ENCODE data around the gene TBC1D8. TPM values are rescaled to one million over a fixed set of nuclear protein-coding genes. Genes with fewer than 3 reads are reported as not detected.

The TBC1D8 gene
- polyA plus RNA-seq, 1 donor = 45.3 TPM

DNA sequence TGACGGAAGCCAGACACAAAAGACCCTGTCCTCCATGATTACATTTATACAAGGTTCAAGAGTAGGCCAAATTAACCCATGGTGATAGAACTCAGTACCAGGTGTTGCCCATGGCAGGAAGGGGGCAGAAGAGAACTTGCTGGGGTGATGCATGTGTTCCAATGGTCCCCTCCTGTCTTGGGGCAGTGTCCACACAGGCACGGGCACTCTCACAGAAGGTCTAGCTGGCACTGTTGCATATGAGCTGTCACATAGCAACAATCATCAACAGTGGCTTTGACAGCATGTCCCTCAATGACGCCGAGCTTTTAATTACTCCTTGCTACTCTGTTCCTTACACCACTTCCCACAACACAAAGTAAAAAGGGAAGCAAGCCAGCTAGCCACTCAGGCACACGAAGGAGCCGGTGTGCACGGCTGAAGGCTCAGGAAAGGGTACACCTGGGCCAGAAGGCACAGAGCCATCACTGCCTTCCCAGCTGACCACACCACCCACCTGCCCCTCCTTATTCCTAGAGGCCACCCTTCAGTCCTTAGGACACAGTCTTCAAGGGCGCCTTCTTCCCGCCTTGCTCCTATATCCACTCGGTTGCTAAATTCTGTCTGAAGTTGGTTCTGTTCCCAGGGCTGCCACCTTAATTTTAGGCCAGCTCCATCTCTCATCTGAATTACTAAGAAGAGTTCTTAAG lies 120.2 kb downstream of the TBC1D8 start:
- DNase-seq = no peak

DNA sequence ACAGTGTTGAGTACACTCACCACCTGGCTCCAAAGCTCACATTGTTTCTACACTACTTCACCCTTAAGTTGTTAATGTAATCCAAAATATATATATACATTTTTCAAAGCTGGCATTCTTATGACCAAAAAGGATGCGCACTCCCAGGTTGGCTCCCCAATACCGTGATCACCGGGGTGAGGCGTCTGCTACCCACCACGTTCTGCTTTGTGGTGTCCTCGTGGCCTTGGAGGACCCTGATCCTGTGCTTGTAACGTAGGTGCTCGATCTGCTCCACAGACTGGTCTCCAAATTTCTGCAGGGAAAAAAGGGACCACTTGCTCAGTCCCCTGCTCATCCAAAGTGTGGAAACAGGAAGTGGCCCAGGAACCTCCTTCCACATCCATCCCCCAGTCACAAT lies 123.3 kb downstream of the TBC1D8 start:
- no peak for DNase-seq

DNA sequence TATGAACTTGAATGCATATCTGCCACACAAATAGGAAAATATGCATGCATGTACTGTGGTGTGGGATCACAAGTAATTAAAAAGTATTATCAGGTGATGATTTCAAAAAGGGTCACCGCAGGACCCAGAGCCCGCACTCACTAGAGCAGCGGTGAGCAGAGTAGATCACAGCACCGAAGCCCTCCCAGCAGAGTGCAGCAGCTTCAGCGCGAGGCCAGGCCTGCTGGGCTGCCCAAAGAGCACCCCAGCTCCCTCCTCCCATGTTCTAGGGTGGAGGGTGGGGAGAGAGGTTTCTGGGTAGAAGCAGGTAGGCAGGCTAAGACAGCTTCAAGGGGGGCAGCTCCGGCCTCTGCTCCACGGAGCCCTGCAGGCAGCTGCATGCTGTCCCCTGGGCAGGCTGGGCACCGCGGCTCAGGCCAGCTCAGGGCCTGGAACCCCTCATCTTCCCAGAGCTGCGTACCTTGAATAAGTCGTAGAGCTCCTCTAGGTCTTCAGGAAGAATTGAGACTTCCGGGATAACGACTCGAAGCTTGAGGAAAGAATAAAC lies 124.2 kb downstream of the TBC1D8 start:
- DNase-seq = no peak

DNA sequence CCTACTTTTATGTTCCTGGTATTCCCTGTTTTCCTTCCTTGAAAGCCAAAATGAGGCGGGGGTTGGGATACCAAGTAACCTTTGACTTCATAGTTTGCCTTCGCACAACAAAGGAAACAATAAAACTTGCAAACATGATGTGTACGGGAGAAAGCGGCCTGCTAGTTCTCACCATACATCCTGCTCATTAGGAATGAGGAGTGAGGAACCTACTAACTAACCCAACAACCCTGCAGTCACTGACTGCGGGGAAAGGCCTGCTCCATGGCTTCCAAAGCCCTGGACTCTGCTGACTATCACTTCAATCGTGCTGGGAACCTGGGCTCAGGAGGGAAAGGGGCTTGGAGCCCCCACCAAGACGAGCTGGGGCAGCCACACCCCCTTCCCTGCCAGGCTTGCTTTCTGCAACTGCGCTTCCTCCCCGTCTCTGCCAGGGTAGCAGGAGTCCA lies 124.9 kb downstream of the TBC1D8 start:
- peak; percentile 12 for DNase-seq

DNA sequence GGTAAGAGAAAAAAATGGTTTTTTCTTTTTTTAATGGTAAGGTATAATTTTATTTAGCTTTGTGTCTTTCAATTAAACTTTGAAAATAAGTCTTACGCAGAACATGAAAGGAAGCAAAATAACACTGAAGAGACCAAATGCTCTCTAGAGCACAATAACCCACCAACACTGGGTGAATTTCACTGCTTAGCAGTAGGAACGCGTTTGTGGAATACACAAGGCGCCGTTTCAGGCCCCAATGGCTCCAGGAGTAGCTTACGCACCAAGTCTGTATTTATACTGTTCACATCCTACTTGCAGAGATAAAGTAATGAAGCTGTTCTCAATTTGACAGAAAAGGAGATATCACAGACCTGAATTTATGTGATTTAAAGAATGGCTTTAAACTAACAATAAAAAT lies 125.6 kb downstream of the TBC1D8 start:
- no peak for DNase-seq

DNA sequence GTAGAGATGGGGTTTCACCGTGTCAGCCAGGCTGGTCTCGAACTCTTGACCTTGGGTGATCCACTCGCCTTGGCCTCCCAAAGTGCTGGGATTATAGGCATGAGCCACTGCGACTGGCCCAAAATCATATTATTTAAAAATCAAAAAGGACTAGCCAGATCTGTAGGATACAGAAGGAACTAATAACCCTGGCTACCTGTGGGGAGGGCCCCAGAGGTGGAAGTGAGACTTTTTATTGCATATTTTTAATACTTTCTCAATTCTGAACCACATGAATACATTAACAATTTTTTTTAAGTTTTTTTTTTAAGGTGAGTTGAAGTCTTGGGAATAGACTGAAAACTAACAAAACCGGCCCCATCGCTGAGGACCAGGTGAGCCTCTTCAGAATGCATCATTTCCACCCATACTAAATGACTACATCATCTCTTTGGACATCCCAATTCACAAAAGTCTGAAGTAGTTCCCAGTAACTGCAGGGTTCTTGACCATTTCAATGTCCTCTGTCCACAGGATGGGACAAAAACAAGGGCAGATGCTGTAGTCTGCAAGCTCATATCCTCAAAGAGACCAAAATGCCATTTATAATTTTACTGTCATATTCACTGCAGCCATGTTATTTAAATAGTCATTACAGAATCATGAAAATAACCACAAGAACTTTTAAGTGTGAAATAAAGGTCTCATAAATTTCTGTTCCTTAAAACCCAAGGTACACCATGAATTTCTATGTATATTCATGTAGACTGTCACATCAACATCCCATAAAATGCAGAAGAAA lies 127.7 kb downstream of the TBC1D8 start:
- no peak for DNase-seq

DNA sequence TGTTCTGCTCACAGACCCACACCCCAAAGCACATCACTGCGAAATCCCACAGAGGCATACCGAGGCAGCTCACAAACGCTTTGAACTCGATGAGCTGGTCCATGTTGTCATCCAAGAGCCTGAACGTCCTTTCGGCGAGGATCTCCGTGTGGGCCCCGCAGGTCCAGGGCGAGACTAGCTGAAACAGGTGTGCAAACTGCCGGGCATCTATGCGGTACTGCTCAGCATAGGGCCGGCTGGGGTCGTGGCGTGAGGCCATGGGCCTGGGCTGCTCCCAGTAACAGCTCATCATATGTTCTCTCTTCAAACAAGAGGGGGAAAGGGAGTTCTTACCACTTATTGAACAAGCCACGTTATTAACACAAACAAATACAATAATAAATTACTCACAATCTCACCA lies 129.0 kb downstream of the TBC1D8 start:
- DNase-seq = no peak

DNA sequence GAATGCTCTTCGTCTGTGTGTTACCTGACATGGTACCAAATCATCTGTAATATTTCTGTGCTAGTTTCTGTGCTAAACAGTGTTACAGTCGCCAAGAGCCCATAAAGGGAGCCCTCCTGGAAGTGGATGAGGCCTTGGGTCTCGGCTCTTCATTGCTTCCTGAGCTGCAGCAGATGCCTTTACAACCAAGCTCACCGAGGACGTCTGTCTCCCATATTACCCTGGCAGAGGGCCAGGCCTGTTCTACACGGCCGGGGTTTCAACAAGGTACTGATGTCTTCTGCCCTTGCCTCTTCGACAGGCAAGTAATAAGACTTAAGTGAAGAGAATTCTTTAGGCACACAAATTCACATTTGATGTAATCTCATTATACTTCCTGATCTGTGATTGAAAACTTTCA lies 132.2 kb downstream of the TBC1D8 start:
- DNase-seq = no peak

DNA sequence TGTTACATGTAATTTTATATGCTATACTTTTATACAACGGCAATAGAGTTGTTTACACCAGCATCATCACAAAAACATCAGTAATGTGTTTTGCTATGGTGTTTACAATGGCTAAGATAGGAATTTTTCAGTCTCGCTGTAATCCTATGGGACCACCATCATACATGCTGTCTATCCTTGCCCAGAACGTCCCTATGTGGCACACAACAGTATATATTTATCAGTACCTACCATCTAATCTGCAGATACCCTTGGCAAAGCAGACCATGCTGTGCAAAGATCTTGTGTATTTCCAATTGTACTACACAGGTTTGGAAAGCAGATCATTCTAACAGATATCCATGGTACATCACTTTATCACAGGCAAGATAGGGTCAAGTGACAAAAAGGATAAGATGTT lies 133.8 kb downstream of the TBC1D8 start:
- no peak for DNase-seq

DNA sequence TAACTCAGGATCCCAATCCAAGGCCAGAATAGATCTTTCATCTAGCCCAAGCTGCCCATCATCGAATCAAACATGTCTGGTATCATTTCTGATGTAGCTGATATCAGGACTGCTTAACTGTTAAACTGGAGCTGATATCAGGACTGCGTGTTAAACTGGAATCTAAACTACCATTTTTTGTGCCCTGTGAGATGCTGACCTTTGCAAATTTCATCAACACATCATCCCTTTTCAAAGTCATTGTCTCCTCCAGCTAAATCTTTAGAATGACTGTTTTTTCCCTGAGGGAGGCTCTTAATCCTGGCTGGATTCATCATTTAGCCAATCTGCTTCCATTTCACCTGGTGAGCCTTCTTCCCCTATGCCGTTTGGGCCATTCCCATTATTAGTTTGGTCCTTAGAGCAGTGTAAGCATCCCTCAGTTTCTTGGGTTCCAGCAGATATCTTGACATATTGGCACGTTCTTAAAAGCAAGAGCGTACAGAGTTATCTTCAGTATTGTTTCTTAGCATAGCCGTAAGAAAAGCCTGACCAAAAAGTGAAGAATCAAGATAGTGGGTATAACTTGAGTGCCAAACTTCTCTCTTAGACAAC lies 136.8 kb downstream of the TBC1D8 start:
- DNase-seq = no peak

DNA sequence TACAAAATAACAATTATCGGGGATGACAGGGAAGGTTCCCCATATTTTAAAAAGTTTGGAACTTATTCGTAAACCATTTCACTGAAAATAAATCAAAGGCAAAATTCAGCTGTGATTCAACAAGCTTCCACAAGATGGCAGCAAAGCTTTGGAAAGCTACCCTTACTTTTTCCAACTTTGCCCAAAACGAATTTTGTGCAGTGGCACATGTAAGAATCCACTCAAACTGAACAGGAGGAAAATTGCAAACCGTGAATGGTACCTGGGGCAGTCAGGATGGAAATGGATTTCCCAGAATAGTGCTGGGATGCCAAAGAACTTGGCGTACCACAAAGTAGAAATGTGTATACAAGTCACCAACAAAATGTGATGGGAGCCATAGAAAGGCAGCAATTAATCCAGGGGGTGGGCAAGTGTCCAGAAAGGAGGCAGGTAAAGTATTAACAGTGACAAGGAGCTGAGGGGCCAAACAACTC lies 138.4 kb downstream of the TBC1D8 start:
- peak; percentile 61 for DNase-seq

DNA sequence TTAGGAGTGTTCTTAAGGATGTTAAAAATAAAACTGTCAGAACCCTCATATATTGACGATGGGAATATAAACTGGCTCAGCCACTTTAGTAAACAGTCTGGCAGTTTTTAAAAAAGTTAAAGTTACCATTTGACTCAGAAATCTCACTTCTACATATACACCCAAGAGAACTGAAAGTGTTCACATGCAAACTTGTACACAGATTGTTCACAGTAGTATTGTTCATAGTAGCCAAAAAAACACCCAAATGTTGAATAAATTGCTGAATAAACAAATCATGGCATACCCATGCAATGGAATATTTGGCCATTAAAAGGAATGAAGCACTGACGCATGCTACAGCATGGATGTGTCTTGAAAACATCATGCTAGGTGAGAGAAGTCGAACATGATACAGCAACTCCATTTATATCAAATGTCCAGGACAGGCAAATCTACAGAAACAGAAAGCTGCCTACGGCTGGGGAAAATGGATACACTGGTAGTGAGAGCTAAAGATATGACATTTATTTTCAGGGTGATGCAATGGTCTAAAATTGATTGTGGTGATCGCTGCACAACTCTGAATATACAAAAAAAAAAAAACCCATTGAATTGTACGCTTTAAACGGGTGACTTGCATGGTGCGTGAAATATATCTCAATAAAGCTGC lies 139.0 kb downstream of the TBC1D8 start:
- no peak for DNase-seq

DNA sequence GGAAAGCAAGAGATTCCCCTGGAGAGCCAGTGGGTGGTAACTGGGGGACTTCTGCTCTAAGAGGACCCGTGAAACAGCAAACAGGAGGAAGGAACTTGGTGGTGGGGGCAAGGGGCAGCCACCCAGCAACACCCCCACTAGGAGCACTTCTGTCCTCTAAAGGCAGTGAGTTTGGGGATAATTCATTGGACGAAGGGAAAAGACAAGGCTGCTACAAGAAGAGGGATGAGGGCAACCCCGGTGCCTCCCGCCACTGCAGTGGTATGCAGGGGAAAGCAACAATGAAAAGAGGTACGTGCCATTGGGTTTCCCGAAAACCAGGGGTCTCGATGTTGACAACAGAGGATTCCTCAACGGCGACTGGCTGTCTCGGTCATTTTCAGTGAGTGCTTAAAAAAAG lies 140.0 kb downstream of the TBC1D8 start:
- DNase-seq = no peak

DNA sequence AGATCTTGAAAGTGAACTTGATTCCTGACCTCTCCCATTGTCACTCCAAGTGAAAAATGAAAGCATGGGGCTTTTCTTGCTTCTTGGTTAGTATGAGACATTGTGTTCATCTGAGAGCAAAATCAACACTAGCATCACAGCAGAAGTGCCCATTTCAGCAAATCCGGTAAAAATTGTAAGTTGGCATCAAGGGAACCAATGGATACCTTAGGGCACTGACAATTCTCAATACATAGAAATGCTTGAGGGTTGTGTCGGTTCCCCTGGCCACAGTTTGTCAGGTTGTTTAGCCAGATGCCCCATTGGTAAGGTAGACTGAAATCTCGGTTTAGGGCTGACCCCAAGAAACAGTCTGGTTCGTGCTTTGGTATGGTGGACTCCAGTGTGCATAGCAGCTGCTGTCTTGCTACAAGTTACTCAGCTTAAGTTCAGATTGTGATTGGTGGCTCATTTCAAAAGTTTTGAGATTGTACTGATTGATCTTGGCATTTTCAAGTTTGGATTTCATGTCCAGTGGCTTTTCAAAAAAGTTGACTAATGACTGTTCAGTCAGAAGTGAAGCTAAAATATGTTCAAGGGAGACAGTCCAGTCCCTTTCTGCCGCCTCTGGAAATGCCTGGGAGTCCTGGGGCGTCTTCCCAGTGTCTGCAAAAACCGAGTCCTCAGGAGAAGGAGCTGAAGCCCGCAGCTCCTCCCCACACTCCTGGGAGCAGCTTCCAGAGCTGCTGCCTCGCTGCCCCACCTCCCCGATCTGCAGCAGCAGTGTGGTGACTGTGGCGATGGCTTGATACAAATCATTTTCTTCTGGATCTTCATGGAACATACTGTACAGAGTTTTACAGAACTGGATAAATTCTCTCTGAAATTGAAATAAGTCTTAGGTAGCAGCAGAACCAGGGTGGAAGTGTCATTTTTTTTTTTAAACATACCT lies 143.5 kb downstream of the TBC1D8 start:
- no peak for DNase-seq

DNA sequence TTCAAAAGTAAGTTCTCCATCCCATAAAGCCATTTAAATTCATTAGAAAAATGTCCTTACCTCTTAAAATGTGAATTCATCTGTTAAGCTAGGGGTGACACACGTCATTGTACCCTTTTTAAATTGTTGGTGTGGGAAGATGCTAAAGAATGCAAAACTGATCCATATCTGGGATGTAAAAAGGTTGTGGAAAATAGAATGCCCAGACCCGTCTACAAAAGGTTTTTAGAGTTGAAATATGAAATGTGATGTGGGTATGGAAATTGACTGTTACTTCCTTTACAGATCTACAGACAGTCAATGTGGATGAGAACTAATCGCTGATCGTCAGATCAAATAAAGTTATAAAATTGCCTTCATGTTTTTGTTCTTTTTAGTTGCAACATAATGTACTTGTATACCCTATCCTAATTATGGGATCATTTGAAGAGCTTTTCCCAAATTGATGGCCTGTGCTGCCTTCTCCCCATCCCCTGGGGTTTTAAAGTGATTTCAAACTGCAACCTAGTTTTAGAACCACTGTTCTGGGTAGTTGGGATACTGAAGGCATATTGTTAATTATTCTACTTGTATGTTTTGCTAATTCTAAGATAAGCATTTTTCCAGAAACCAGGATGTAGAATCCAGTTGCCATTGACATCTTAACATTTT lies 145.0 kb downstream of the TBC1D8 start:
- DNase-seq = no peak

DNA sequence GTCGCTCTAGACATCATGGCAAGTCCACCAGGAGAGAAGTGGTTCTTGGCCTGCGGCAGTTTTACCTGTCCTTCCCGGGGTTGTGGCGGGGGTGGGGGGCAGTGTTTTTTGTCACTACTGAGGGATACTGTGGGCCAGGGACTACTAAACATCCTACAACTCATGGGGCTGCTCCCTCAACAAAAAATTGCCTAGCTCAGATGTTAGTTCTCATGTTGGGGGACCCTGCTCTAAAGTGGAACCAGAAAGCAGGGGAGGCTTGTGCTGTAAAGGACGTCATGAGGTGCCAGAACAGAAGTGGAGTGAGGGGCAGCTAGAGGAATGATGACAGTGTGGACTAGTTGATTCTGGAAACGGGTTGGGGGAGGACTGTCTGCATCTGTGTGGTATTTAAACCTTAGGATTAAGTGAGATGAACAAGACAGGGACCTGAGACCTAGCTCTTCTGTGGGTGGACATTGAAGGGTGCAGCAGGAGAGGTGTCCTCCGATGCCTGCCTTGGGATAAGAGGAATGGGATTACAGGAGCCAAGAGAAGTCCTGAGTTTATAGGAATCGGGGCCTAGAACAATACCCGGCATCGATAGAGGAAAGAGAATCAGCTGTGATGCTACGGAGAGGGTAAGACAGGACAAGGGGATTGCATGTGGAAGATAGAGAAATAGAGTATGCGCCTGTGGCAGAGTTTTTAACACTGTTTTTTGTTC lies 146.4 kb downstream of the TBC1D8 start:
- no peak for DNase-seq

DNA sequence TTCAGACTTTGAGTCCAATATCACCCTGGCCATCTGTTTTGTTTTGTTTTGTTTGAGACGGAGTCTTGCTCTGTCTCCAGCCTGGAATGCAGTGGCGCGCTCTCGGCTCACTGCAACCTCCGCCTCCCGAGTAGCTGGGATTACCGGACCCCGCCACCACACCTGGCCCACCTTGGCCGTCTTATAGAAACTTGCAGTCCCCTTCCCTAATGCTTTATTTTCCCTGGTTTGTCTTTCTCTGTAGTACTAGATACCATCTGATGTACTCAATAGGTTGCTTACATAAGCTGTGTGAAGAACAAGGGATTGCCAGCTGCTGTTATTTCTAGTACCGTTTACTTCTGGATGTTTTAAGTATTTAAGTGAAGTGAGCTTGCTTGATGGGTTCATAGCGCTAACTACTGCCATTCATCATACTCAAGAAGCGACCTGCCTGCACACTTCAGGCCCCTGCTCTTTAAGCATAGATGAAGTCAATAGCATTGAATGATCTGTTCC lies 147.9 kb downstream of the TBC1D8 start:
- DNase-seq = no peak

DNA sequence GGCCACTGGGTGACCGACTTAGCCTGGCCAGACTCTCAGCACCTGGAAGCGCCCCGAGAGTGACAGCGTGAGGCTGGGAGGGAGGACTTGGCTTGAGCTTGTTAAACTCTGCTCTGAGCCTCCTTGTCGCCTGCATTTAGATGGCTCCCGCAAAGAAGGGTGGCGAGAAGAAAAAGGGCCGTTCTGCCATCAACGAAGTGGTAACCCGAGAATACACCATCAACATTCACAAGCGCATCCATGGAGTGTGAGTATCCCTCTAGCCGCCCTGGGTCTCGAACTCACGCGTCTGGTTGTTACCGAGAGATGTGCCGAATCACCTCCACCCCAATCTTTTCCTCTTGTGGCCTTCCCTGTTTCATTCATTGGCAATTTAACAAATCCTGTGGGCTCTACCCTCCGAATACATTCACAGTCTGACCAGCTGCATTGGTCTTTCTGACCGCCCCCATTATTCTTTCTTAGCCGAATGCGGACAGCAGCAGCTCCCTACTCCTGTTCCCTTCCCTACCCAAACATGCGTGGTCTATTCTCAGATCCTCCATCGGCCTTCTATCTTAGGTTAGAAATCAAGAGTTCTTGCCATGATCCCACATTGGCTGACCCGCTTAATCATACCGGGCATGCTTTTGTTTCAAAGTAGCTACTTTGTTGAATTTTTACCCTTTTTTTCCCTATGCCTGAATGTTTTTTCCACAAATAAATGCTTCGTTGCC lies 148.5 kb downstream of the TBC1D8 start:
- no peak for DNase-seq

All from left kidney (tissue), 2 donors.